Measurements from ENCODE around the gene FOXN4. TPM values are rescaled to one million over a fixed set of nuclear protein-coding genes. Genes with fewer than 3 reads are reported as not detected.
A peak's percentile ranks its signal among the peaks of the same experiment; 100 is the strongest.

FOXN4 gene
- total RNA-seq, 2 donors from 2014 or later, result 0.27 to 4.8 TPM

DNA sequence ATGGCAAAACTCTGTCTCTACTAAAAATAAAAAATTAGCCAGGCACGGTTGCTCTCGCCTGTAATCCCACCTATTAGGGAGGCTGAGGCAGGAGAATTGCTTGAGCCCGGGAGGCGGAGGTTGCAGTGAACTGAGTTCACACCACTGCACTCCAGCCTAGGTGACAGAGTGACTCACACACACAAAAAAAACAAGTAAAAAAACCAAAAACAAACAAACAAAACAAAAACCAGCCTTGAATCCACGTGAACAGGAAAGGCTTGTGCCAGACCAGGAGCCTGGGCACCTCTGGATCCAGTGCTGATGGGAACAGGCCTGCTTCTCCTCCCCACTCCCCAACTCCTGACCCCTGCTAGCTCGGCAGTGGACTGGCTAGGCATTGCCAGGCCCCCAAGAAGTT, 3.5 kb downstream of the FOXN4 start:
- Histone ChIP-seq H3K4me1 (replicated peaks) (peaks cover 8% of the 10 kb centered on the region), H3K27me3 (replicated peaks; ENCODE audit: insufficient read depth) (no peaks in the 10 kb centered on the region)

GRCh38 chr12:109304485-109304884, 4.6 kb downstream of the FOXN4 start:
- TF ChIP-seq POLR2A (IDR thresholded peaks at IDR 0.05), result no peak
- no peak for TF ChIP-seq CTCF (IDR thresholded peaks at IDR 0.05)
- TF ChIP-seq POLR2AphosphoS5 (IDR thresholded peaks at IDR 0.05), result no peak

More for the DNA sequence above, 3.5 kb downstream of the FOXN4 start:
- DNase-seq (ENCODE audit: low spot score), result no peak
- WGBS, result 78% methylated on average over 6 of the region's 6 CpGs
- Histone ChIP-seq H3K27ac (no peak overlapping the region), H3K9me3 (no peaks in the 10 kb centered on the region), H3K4me3 (no peak overlapping the region), H3K36me3 (no peaks in the 10 kb centered on the region)
- intact Hi-C loops (cut with DNase I), result no loop called here
- TF ChIP-seq CTCF (IDR thresholded peaks at IDR 0.05), result no peak
- no peak for TF ChIP-seq POLR2A (IDR thresholded peaks at IDR 0.05)
- no peak for TF ChIP-seq POLR2AphosphoS5 (IDR thresholded peaks at IDR 0.05)

GRCh38 chr12:109302770-109303169, 6.3 kb downstream of the FOXN4 start:
- TF ChIP-seq POLR2A (IDR thresholded peaks at IDR 0.05) (no peak), POLR2AphosphoS5 (IDR thresholded peaks at IDR 0.05) (no peak), CTCF (IDR thresholded peaks at IDR 0.05) (no peak)
- Histone ChIP-seq H3K4me1 (replicated peaks) (no peaks in the 10 kb centered on the region), H3K27me3 (replicated peaks; ENCODE audit: insufficient read depth) (no peaks in the 10 kb centered on the region), H3K4me3 (no peak overlapping the region), H3K27ac (no peak overlapping the region), H3K36me3 (no peaks in the 10 kb centered on the region), H3K9me3 (no peaks in the 10 kb centered on the region)
- no peak for DNase-seq (ENCODE audit: low spot score)
- intact Hi-C loops (cut with DNase I), result no loop called here
- 51% methylated on average over 5 of the region's 5 CpGs for WGBS

More at GRCh38 chr12:109304485-109304884, 4.6 kb downstream of the FOXN4 start:
- Histone ChIP-seq H3K27ac (no peak overlapping the region), H3K4me3 (no peak overlapping the region), H3K36me3 (no peaks in the 10 kb centered on the region), H3K27me3 (replicated peaks; ENCODE audit: insufficient read depth) (no peaks in the 10 kb centered on the region), H3K4me1 (replicated peaks) (peaks cover 8% of the 10 kb centered on the region), H3K9me3 (no peaks in the 10 kb centered on the region)
- WGBS, result 56% methylated on average over 8 of the region's 8 CpGs
- DNase-seq (ENCODE audit: low spot score), result no peak
- intact Hi-C loops (cut with DNase I), result no loop called here

GRCh38 chr12:109302358-109302757, 6.7 kb downstream of the FOXN4 start:
- TF ChIP-seq POLR2A (IDR thresholded peaks at IDR 0.05) (no peak), CTCF (IDR thresholded peaks at IDR 0.05) (peak in 1 of 4 experiments; percentile 19), POLR2AphosphoS5 (IDR thresholded peaks at IDR 0.05) (no peak)
- Histone ChIP-seq H3K27ac (no peak overlapping the region), H3K9me3 (no peaks in the 10 kb centered on the region), H3K27me3 (replicated peaks; ENCODE audit: insufficient read depth) (no peaks in the 10 kb centered on the region), H3K4me3 (no peak overlapping the region), H3K36me3 (no peaks in the 10 kb centered on the region), H3K4me1 (replicated peaks) (no peaks in the 10 kb centered on the region)
- 27% methylated on average over 2 of the region's 2 CpGs for WGBS
- intact Hi-C loops (cut with DNase I), result no loop called here
- DNase-seq (ENCODE audit: low spot score), result no peak

- intact Hi-C loops (cut with DNase I), result no loop called here
- no peak overlapping the region for H3K27ac ChIP-seq
- no peak overlapping the region for H3K4me3 ChIP-seq
- no peak for TF ChIP-seq POLR2A (IDR thresholded peaks at IDR 0.05)
- TF ChIP-seq CTCF (IDR thresholded peaks at IDR 0.05), result no peak
- no peak for TF ChIP-seq POLR2AphosphoS5 (IDR thresholded peaks at IDR 0.05)
- no peaks in the 10 kb centered on the region for H3K4me1 ChIP-seq (replicated peaks)
- 83% methylated on average over 3 of the region's 3 CpGs for WGBS
- no peaks in the 10 kb centered on the region for H3K9me3 ChIP-seq
- DNase-seq (ENCODE audit: low spot score), result no peak
- no peaks in the 10 kb centered on the region for H3K36me3 ChIP-seq
- H3K27me3 ChIP-seq (replicated peaks; ENCODE audit: insufficient read depth), result no peaks in the 10 kb centered on the region
Measured at GRCh38 chr12:109301643-109302168, 7.4 kb downstream of the FOXN4 start.
